ENCODE measurements around the gene IBTK. TPM values are rescaled to one million over a fixed set of nuclear protein-coding genes. Genes with fewer than 3 reads are reported as not detected.

IBTK gene
- total and polyA plus RNA-seq, 2 of the 8 experiments (the other 6 are each of a cell fraction or from before 2014, with no cell fraction given), result 4.6 to 24.2 TPM

DNA sequence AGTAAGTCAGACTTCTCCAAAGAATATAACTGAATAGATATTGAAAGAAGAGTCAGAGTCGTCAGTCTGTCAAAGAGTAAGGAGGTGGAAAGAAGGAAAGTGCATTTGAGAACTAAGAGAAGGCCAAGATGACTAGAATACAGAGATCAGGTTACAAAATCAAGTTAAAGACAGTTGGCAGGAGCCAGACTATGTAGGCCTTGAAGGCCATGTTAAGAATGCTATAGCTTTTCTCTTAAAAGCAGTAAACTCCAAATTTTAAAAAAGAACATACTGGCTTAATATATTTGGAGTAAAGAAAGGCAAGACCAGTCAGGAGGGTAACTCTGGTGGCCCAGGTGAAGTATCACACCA lies 68.8 kb downstream of the IBTK start:
- no peak for TF ChIP-seq TAF7 (optimal IDR thresholded peaks at IDR 0.05; ENCODE audit: borderline replicate concordance, low read depth, low read length)
- no peak for TF ChIP-seq SP1 (IDR thresholded peaks at IDR 0.05; ENCODE audit: low read depth, low read length)
- TF ChIP-seq ASH2L (IDR thresholded peaks at IDR 0.05; ENCODE audit: low read length), result no peak
- no peak for TF ChIP-seq RXRA (IDR thresholded peaks at IDR 0.05; ENCODE audit: insufficient read depth, low read depth, low read length)
- no peak for TF ChIP-seq TBP (IDR thresholded peaks at IDR 0.05; ENCODE audit: low read depth, low read length)
- TF ChIP-seq BRCA1 (IDR thresholded peaks at IDR 0.05; ENCODE audit: low read depth, low read length), result no peak
- TF ChIP-seq PHF8 (conservative IDR thresholded peaks at IDR 0.05; ENCODE audit: low read depth, low read length), result no peak
- no peak for TF ChIP-seq BACH1 (IDR thresholded peaks at IDR 0.05; ENCODE audit: low read length)
- Histone ChIP-seq H3K4me3 (ENCODE audit: extremely low read depth in 1 of 4, insufficient read depth in 2 of 4, low read depth in 3 of 4, low read length in 4 of 4) (no peak overlapping the region), H4K20me1 (replicated peaks in 1 of 2; ENCODE audit: control insufficient read depth in 1 of 2, insufficient read depth in 2 of 2, low read length in 2 of 2) (no peaks in the 10 kb centered on the region), H3K9ac (replicated peaks in 1 of 4; ENCODE audit: extremely low read depth in 1 of 4, low read depth in 3 of 4, low read length in 3 of 4) (no peak overlapping the region), H3K9me3 (ENCODE audit: insufficient read depth in 2 of 2, low read depth in 1 of 2, low read length in 1 of 2) (no peaks in the 10 kb centered on the region), H3K23me2 (ENCODE audit: low read depth, low read length) (no peaks in the 10 kb centered on the region), H4K8ac (ENCODE audit: extremely low read depth, insufficient read depth, low read length) (no peak overlapping the region), H2BK15ac (ENCODE audit: low read length) (no peak overlapping the region), H3K56ac (replicated peaks; ENCODE audit: insufficient read length, low read depth, low read length) (no peak overlapping the region), H3K79me1 (ENCODE audit: low read depth, low read length) (no peaks in the 10 kb centered on the region), H3K14ac (ENCODE audit: insufficient read length) (no peak overlapping the region), H3K23ac (ENCODE audit: insufficient read length) (no peak overlapping the region), H2BK20ac (ENCODE audit: low read length) (no peak overlapping the region), H2BK5ac (ENCODE audit: low read depth, low read length) (no peak overlapping the region), H3K27ac (ENCODE audit: low read depth, low read length) (no peak overlapping the region), H2AK5ac (ENCODE audit: low read depth, low read length) (no peak overlapping the region), H3K4me1 (replicated peaks in 1 of 4; ENCODE audit: control insufficient read depth in 3 of 4, insufficient read depth in 4 of 4, low read length in 3 of 4) (no peaks in the 10 kb centered on the region), H2BK12ac (ENCODE audit: low read depth, low read length) (no peak overlapping the region), H3K79me2 (ENCODE audit: control insufficient read depth in 1 of 2, insufficient read depth in 2 of 2, low read length in 2 of 2) (no peaks in the 10 kb centered on the region), H3K36me3 (ENCODE audit: control insufficient read depth in 2 of 4, insufficient read depth in 4 of 4, low read length in 3 of 4) (peaks cover 0 to 49% (median 5%) of the 10 kb centered on the region in 4 experiments; a peak in 4 of 8 replicates), H2BK120ac (replicated peaks; ENCODE audit: low read depth, low read length) (no peak overlapping the region), H2AFZ (ENCODE audit: low read length) (no peak overlapping the region), H4K91ac (replicated peaks; ENCODE audit: insufficient read length, low read length) (no peak overlapping the region), H3K27me3 (replicated peaks in 1 of 4; ENCODE audit: control insufficient read depth in 3 of 4, extremely low read depth in 1 of 4, insufficient read depth in 3 of 4, low read length in 3 of 4) (no peaks in the 10 kb centered on the region), H4K5ac (ENCODE audit: insufficient read length, low read depth, low read length) (no peak overlapping the region), H3K4ac (replicated peaks; ENCODE audit: insufficient read length, low read depth, low read length) (no peak overlapping the region), H3K18ac (ENCODE audit: extremely low read depth, low read length) (no peak overlapping the region), H3K4me2 (ENCODE audit: insufficient read depth in 1 of 2, low read depth in 2 of 2, low read length in 2 of 2) (no peak overlapping the region)
- 75% methylated on average over 1 of the region's 1 CpG; no CpG with 5 or more reads in 1 of the 2 experiments for WGBS, 2 experiments (ENCODE audit: extremely low coverage in 1 of 2, insufficient coverage in 1 of 2, insufficient read length in 1 of 2, insufficient replicate concordance in 2 of 2, low coverage in 1 of 2, low lambda C conversion rate in 2 of 2, missing lambda C conversion rate in 1 of 2)
- ChIA-PET CTCF (ENCODE audit: partially characterized antibody) (interaction anchor here (1.0 to 1.9 kb wide), 3 partner anchors 16 to 139 kb away, joined by 3 to 5 read pairs (median 5); no protein-coding TSS in a partner anchor), POLR2A (ENCODE audit: partially characterized antibody) (no interaction called here)
- FAIRE-seq (no peak), DNase-seq (ENCODE audit: low read depth in 1 of 2, low spot score in 2 of 2) (no peak)

All from H1 (cell line).